Measurements from ENCODE around the gene MAGI3.

MAGI3 gene

DNA sequence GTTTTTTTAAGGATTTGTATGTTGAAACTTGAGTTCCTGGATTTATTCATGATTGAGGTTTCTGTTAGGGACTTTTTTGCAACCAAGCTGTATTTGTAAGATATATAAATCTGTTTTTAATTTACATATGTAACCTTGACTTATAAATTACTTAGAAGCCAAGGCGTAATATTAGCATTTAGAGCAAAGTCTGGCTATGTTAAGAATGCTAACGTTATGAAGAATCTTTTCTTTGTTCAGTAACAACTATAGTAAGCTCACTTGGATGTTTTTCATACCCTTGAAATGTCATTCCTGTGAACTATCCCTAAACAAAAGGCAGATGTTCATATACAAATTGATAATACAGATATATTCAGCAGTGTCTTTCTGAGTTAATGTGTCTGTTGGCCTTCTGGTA lies 155.3 kb downstream of the MAGI3 start:
- Histone ChIP-seq H2BK15ac (replicated peaks; ENCODE audit: low read depth) (no peak overlapping the region), H3K56ac (ENCODE audit: low read length) (no peak overlapping the region), H3K79me1 (ENCODE audit: low read length) (peaks cover 2% of the 10 kb centered on the region), H3K18ac (ENCODE audit: low read length) (no peak overlapping the region), H3K4me3 (ENCODE audit: low read length) (no peak overlapping the region), H3K4ac (ENCODE audit: low read depth, low read length) (no peak overlapping the region), H2BK120ac (ENCODE audit: low read depth, low read length) (no peak overlapping the region), H3K23ac (ENCODE audit: low read length) (no peak overlapping the region), H2BK5ac (ENCODE audit: low read length) (no peak overlapping the region), H4K8ac (ENCODE audit: low read depth, low read length) (no peak overlapping the region), H3K4me2 (ENCODE audit: low read length) (no peak overlapping the region), H4K5ac (ENCODE audit: low read length) (no peak overlapping the region), H3K27me3 (ENCODE audit: insufficient read depth, low read length, poor library complexity) (no peaks in the 10 kb centered on the region), H3K36me3 (ENCODE audit: control insufficient read depth, insufficient read depth, low read length) (no peaks in the 10 kb centered on the region), H3K27ac (ENCODE audit: low read depth, low read length) (no peak overlapping the region), H3K4me1 (ENCODE audit: control insufficient read depth, low read depth, low read length) (no peaks in the 10 kb centered on the region), H3K79me2 (ENCODE audit: control insufficient read depth, insufficient read depth, low read length) (no peaks in the 10 kb centered on the region), H3K9ac (ENCODE audit: low read length) (no peak overlapping the region), H2AK5ac (ENCODE audit: low read length) (no peak overlapping the region)
- no peak for DNase-seq
- no CpG with 5 or more reads among the region's 2 CpGs for WGBS (ENCODE audit: extremely low coverage, insufficient coverage, low lambda C conversion rate)

DNA sequence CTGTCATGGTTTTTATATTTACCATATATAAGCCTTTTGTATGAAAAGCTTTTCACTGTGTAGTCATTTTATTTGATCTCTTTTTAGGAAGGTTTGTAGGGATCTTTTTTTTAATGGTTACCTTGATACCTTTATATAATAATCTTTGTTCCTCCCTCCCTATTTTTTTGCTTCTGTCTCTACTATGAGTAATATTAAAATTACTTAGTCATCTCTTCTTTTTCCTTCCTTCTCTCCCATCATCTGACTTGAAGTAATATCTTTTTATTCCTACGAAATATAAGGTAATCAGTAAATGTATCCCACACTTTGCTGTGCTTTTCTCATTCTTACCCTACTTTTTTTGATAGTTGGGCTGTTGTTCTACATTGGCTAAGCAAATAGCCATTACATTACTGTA lies 161.4 kb downstream of the MAGI3 start:
- no peak overlapping the region for H2BK5ac ChIP-seq (ENCODE audit: low read length)
- no peaks in the 10 kb centered on the region for H3K79me2 ChIP-seq (ENCODE audit: control insufficient read depth, insufficient read depth, low read length)
- WGBS (ENCODE audit: extremely low coverage, insufficient coverage, low lambda C conversion rate): no CpG with 5 or more reads among the region's 1 CpG
- no peak overlapping the region for H3K23ac ChIP-seq (ENCODE audit: low read length)
- H3K36me3 ChIP-seq (ENCODE audit: control insufficient read depth, insufficient read depth, low read length): no peaks in the 10 kb centered on the region
- H3K9ac ChIP-seq (ENCODE audit: low read length): no peak overlapping the region
- no peak overlapping the region for H4K8ac ChIP-seq (ENCODE audit: low read depth, low read length)
- H3K56ac ChIP-seq (ENCODE audit: low read length): no peak overlapping the region
- no peak overlapping the region for H2BK15ac ChIP-seq (replicated peaks; ENCODE audit: low read depth)
- no peak overlapping the region for H3K4me2 ChIP-seq (ENCODE audit: low read length)
- no peak overlapping the region for H3K4me3 ChIP-seq (ENCODE audit: low read length)
- no peak for DNase-seq
- no peak overlapping the region for H2BK120ac ChIP-seq (ENCODE audit: low read depth, low read length)
- no peak overlapping the region for H3K4ac ChIP-seq (ENCODE audit: low read depth, low read length)
- H3K18ac ChIP-seq (ENCODE audit: low read length): no peak overlapping the region
- no peak overlapping the region for H4K5ac ChIP-seq (ENCODE audit: low read length)
- no peak overlapping the region for H3K27ac ChIP-seq (ENCODE audit: low read depth, low read length)
- H3K27me3 ChIP-seq (ENCODE audit: insufficient read depth, low read length, poor library complexity): no peaks in the 10 kb centered on the region
- no peaks in the 10 kb centered on the region for H3K4me1 ChIP-seq (ENCODE audit: control insufficient read depth, low read depth, low read length)
- no peaks in the 10 kb centered on the region for H3K79me1 ChIP-seq (ENCODE audit: low read length)
- H2AK5ac ChIP-seq (ENCODE audit: low read length): no peak overlapping the region

DNA sequence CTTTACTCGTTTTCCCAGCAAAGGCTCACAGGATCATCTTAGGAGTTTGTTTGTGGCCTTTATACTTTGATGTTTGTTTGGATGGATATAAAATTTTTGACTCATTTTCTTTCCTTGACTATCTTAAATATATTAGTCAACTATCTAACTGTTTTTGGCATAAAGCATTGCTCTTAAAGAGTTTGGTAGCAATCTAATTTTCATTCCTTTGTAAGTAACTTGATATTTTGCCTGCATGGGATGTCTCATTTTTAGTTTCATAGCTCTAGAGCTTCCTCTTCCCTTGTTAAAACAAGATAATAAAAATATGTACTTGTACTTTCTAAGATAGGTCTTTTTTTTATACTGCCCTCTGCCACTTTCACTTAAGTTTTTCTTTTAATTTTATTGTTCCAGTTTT lies 161.9 kb downstream of the MAGI3 start:
- H2AK5ac ChIP-seq (ENCODE audit: low read length): no peak overlapping the region
- H2BK15ac ChIP-seq (replicated peaks; ENCODE audit: low read depth): no peak overlapping the region
- no peaks in the 10 kb centered on the region for H3K36me3 ChIP-seq (ENCODE audit: control insufficient read depth, insufficient read depth, low read length)
- H3K4me1 ChIP-seq (ENCODE audit: control insufficient read depth, low read depth, low read length): no peaks in the 10 kb centered on the region
- no peak overlapping the region for H3K23ac ChIP-seq (ENCODE audit: low read length)
- H4K5ac ChIP-seq (ENCODE audit: low read length): no peak overlapping the region
- H2BK5ac ChIP-seq (ENCODE audit: low read length): no peak overlapping the region
- H3K27ac ChIP-seq (ENCODE audit: low read depth, low read length): no peak overlapping the region
- no peaks in the 10 kb centered on the region for H3K79me2 ChIP-seq (ENCODE audit: control insufficient read depth, insufficient read depth, low read length)
- H4K8ac ChIP-seq (ENCODE audit: low read depth, low read length): no peak overlapping the region
- no peak overlapping the region for H3K4me2 ChIP-seq (ENCODE audit: low read length)
- no CpG with 5 or more reads among the region's 1 CpG for WGBS (ENCODE audit: extremely low coverage, insufficient coverage, low lambda C conversion rate)
- no peak overlapping the region for H3K4ac ChIP-seq (ENCODE audit: low read depth, low read length)
- no peaks in the 10 kb centered on the region for H3K27me3 ChIP-seq (ENCODE audit: insufficient read depth, low read length, poor library complexity)
- no peaks in the 10 kb centered on the region for H3K79me1 ChIP-seq (ENCODE audit: low read length)
- DNase-seq: no peak
- H3K4me3 ChIP-seq (ENCODE audit: low read length): no peak overlapping the region
- no peak overlapping the region for H3K56ac ChIP-seq (ENCODE audit: low read length)
- H2BK120ac ChIP-seq (ENCODE audit: low read depth, low read length): no peak overlapping the region
- H3K9ac ChIP-seq (ENCODE audit: low read length): no peak overlapping the region
- H3K18ac ChIP-seq (ENCODE audit: low read length): no peak overlapping the region

DNA sequence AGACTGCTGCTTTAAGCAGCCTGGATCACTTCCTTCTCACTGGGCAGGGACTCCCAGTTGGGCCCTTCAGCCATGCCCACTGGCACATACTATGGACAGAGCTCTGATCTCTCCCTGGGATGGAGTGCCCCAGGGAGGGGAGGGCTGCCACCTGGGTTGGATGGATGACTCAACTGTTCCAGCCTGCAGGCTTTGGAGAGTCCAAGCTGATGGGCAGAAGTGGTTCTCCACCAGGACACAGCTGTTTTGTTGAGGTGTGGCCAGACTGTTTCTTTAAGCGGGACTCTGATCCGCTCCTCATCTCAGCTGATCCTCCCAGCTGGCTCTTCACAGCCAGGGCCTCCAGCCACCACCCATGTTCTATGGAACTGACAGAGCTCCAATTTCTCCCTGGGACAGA lies 166.9 kb downstream of the MAGI3 start:
- Histone ChIP-seq H3K4me1 (ENCODE audit: control insufficient read depth, low read depth, low read length) (no peaks in the 10 kb centered on the region), H3K4me3 (ENCODE audit: low read length) (no peak overlapping the region), H3K56ac (ENCODE audit: low read length) (no peak overlapping the region), H3K79me1 (ENCODE audit: low read length) (no peaks in the 10 kb centered on the region), H3K27ac (ENCODE audit: low read depth, low read length) (no peak overlapping the region), H2BK15ac (replicated peaks; ENCODE audit: low read depth) (no peak overlapping the region), H2AK5ac (ENCODE audit: low read length) (no peak overlapping the region), H2BK5ac (ENCODE audit: low read length) (no peak overlapping the region), H2BK120ac (ENCODE audit: low read depth, low read length) (no peak overlapping the region), H3K9ac (ENCODE audit: low read length) (no peak overlapping the region), H3K4ac (ENCODE audit: low read depth, low read length) (no peak overlapping the region), H3K18ac (ENCODE audit: low read length) (no peak overlapping the region), H4K5ac (ENCODE audit: low read length) (no peak overlapping the region), H3K79me2 (ENCODE audit: control insufficient read depth, insufficient read depth, low read length) (no peaks in the 10 kb centered on the region), H3K4me2 (ENCODE audit: low read length) (no peak overlapping the region), H4K8ac (ENCODE audit: low read depth, low read length) (no peak overlapping the region), H3K27me3 (ENCODE audit: insufficient read depth, low read length, poor library complexity) (no peaks in the 10 kb centered on the region), H3K36me3 (ENCODE audit: control insufficient read depth, insufficient read depth, low read length) (no peaks in the 10 kb centered on the region), H3K23ac (ENCODE audit: low read length) (no peak overlapping the region)
- DNase-seq: no peak
- WGBS (ENCODE audit: extremely low coverage, insufficient coverage, low lambda C conversion rate): no CpG with 5 or more reads among the region's 2 CpGs

DNA sequence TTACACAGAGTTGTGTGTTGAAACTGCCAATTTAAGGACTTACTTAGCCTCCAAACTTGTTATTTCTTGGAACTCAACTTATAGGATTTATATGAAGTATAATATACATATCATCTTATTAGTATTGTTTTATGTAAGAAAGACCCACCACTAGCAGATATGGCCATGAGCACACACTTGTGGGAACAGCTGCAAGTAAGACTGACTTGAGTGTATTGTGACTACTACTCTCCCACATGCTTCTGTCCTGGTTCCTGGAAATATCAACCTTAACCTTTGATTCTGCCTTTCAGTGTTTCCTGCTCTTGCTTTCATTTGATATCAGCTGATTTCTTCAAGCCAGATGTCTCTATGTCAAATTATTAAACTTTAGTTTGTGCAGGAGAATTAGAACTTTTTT lies 175.3 kb downstream of the MAGI3 start:
- Histone ChIP-seq H3K4me3 (ENCODE audit: low read length) (no peak overlapping the region), H3K18ac (ENCODE audit: low read length) (no peak overlapping the region), H3K4me1 (ENCODE audit: control insufficient read depth, low read depth, low read length) (no peaks in the 10 kb centered on the region), H4K8ac (ENCODE audit: low read depth, low read length) (no peak overlapping the region), H3K4ac (ENCODE audit: low read depth, low read length) (no peak overlapping the region), H3K79me2 (ENCODE audit: control insufficient read depth, insufficient read depth, low read length) (no peaks in the 10 kb centered on the region), H3K4me2 (ENCODE audit: low read length) (no peak overlapping the region), H3K23ac (ENCODE audit: low read length) (no peak overlapping the region), H3K27me3 (ENCODE audit: insufficient read depth, low read length, poor library complexity) (no peaks in the 10 kb centered on the region), H2BK15ac (replicated peaks; ENCODE audit: low read depth) (no peak overlapping the region), H4K5ac (ENCODE audit: low read length) (no peak overlapping the region), H3K9ac (ENCODE audit: low read length) (no peak overlapping the region), H3K27ac (ENCODE audit: low read depth, low read length) (no peak overlapping the region), H3K79me1 (ENCODE audit: low read length) (no peaks in the 10 kb centered on the region), H2AK5ac (ENCODE audit: low read length) (no peak overlapping the region), H2BK120ac (ENCODE audit: low read depth, low read length) (no peak overlapping the region), H3K56ac (ENCODE audit: low read length) (no peak overlapping the region), H3K36me3 (ENCODE audit: control insufficient read depth, insufficient read depth, low read length) (no peaks in the 10 kb centered on the region), H2BK5ac (ENCODE audit: low read length) (no peak overlapping the region)
- DNase-seq: no peak

DNA sequence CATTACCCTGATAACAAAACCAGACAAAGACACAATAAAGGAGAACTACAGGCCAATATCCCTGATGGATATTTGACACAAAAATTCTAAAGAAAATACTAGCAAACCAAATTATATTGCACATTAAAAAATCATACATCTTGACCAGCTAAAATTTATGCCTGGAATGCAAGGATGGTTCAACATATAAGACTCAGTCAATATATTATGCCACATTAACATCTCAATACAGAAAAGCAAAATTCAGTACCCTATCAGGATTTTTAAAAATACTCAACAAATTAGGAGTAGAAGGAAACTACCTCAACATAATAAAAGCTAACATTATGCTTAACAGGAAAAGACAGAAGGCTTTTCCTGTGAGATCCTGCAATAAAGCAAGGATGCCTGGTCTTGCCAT lies 177.1 kb downstream of the MAGI3 start:
- Histone ChIP-seq H2BK5ac (ENCODE audit: low read length) (no peak overlapping the region), H3K79me1 (ENCODE audit: low read length) (no peaks in the 10 kb centered on the region), H3K4me2 (ENCODE audit: low read length) (no peak overlapping the region), H3K27ac (ENCODE audit: low read depth, low read length) (no peak overlapping the region), H2BK15ac (replicated peaks; ENCODE audit: low read depth) (no peak overlapping the region), H3K27me3 (ENCODE audit: insufficient read depth, low read length, poor library complexity) (no peaks in the 10 kb centered on the region), H3K18ac (ENCODE audit: low read length) (no peak overlapping the region), H2AK5ac (ENCODE audit: low read length) (no peak overlapping the region), H4K5ac (ENCODE audit: low read length) (no peak overlapping the region), H3K79me2 (ENCODE audit: control insufficient read depth, insufficient read depth, low read length) (no peaks in the 10 kb centered on the region), H3K9ac (ENCODE audit: low read length) (no peak overlapping the region), H3K36me3 (ENCODE audit: control insufficient read depth, insufficient read depth, low read length) (no peaks in the 10 kb centered on the region), H3K23ac (ENCODE audit: low read length) (no peak overlapping the region), H4K8ac (ENCODE audit: low read depth, low read length) (no peak overlapping the region), H3K4me1 (ENCODE audit: control insufficient read depth, low read depth, low read length) (no peaks in the 10 kb centered on the region), H3K4me3 (ENCODE audit: low read length) (no peak overlapping the region), H3K4ac (ENCODE audit: low read depth, low read length) (no peak overlapping the region), H3K56ac (ENCODE audit: low read length) (no peak overlapping the region), H2BK120ac (ENCODE audit: low read depth, low read length) (no peak overlapping the region)
- DNase-seq: no peak

All from mesendoderm (in vitro differentiated cells).